NT2/D1 (cell line): Measurements from ENCODE around the gene NYAP1.
"Not testable (repeated sequence)": the region's sequence is repeated elsewhere in the genome, so short reads cannot be mapped to it uniquely, and the experiment has no call there.

Experiments used
- YY1 ChIP-seq: IDR thresholded peaks from 2 replicates; pipeline ENCODE4 v1.6.1; 2011; ENCODE audit not compliant: insufficient read length, insufficient read depth
- ZNF274 ChIP-seq: IDR thresholded peaks from 2 replicates; pipeline ENCODE4 v1.6.1; 2011; ENCODE audit warnings: mild to moderate bottlenecking, low read depth, low read length

DNA sequence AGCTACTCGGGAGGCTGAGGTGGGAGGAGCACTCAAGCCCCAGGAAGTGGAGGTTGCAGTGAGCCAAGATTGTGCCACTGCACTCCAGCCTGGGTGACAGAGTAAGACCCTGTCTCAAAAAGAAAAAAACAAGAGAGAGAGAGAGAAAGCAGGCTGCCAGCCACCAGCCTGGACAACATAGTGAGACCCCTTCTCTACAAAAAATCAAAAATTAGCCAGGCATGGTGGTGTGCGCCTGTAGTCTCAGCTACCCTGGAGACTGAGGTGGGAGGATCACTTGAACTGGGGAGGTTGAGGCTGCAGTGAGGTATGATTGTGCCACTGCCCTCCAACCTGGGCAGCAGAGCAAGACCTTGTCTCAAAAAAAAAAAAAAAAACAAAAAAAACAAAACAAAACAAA lies 53.0 kb downstream of the NYAP1 start:
- TF ChIP-seq YY1, ZNF274: not testable (repeated sequence)
